SK-N-SH (cell line): ENCODE measurements around the gene KIF20B.

ENCODE experiments used
- EZH2phosphoT487 ChIP-seq: fragments of 200-600 bp; sonication (generic); IDR thresholded peaks from 2 replicates; pipeline ENCODE4 v1.6.1; 2017; ENCODE audit warnings: low read depth, mixed run types, mild to moderate bottlenecking, antibody characterized with exemption, moderate library complexity, borderline replicate concordance
- GABPA ChIP-seq: IDR thresholded peaks from 2 replicates; pipeline ENCODE4 v1.4.0; 2012; ENCODE audit warnings: low read depth, mild to moderate bottlenecking
- GATA2 ChIP-seq: sonication (generic); formaldehyde crosslinking; IDR thresholded peaks from 2 replicates; pipeline ENCODE4 v1.5.0; 2020; ENCODE audit warnings: mild to moderate bottlenecking, missing genetic modification reagents
- MXI1 ChIP-seq: IDR thresholded peaks from 2 replicates; pipeline ENCODE4 v1.6.1; 2012; ENCODE audit warnings: mild to moderate bottlenecking, low read depth, low read length, improper control_type of control experiment
- POLR2AphosphoS5 ChIP-seq: IDR thresholded peaks from 2 replicates; pipeline ENCODE4 v1.6.1; 2012; ENCODE audit warnings: low read depth, low read length
- RCOR1 ChIP-seq: fragments of 150-350 bp; IDR thresholded peaks from 2 replicates; pipeline ENCODE4 v1.6.1; 2017; ENCODE audit warnings: antibody characterized with exemption, low read length
- SIN3A ChIP-seq: IDR thresholded peaks from 2 replicates; pipeline ENCODE4 v1.6.1; 2012; ENCODE audit warnings: low read depth, mild to moderate bottlenecking, low read length, moderate library complexity, borderline replicate concordance
- TF ChIP-seq, protein P1 (sequence below): IDR thresholded peaks from 2 replicates; pipeline ENCODE4 v1.4.0; 2012; ENCODE audit warnings: low read depth, borderline replicate concordance
- TF ChIP-seq, protein P2 (sequence below): IDR thresholded peaks from 2 replicates; pipeline ENCODE4; 2012
- TF ChIP-seq, protein P3 (sequence below): fragments of 200-600 bp; sonication (generic); IDR thresholded peaks from 2 replicates; pipeline ENCODE4 v1.6.1; 2017; ENCODE audit warnings: antibody characterized with exemption, mild to moderate bottlenecking, moderate library complexity

DNA sequence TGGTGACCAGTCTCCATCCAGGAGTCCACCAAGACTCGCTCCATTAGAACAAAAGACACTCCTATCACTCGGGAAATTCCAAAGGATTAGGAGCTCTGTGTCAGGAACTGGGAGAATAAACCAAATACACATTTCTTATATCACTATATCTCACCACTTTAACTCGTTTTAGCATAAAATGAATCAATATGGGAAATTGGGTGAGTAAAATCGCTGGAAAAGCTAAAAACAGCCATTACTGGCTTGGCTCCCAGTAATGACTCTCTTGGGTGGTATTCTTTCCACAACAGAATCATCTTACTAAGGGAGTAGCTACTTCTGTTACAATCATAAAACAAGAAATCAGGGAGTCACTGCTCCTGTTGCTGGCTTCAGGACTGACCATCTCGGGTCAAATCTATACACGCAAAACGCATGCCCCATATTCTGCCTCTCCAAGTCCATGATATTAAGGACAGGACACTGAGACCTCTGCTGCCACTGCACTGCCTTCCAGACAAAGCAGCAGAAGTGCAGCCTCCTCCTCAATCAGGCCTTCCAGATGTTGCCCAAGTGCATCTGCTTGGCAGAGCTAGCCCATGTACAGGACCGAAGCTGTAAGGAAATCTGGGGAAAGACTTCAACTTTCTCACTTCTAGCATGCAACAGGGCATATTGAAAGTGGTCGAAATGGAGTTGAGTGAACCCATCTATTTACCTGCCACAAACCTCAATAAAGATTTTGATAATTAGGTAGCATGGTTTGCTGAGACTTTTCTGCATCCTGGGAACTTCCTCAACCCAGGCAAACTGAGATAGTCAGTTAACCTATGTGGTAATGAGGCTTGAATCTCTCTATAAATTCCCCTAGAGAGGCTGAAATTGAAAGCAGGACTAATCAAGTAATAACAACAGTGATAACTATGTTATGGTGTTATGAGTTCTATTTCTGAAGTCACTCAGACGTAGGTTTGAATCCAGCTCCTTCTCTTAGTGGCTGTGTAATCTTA is 42.0 kb upstream of the KIF20B start:
- TF ChIP-seq, protein P1, sequence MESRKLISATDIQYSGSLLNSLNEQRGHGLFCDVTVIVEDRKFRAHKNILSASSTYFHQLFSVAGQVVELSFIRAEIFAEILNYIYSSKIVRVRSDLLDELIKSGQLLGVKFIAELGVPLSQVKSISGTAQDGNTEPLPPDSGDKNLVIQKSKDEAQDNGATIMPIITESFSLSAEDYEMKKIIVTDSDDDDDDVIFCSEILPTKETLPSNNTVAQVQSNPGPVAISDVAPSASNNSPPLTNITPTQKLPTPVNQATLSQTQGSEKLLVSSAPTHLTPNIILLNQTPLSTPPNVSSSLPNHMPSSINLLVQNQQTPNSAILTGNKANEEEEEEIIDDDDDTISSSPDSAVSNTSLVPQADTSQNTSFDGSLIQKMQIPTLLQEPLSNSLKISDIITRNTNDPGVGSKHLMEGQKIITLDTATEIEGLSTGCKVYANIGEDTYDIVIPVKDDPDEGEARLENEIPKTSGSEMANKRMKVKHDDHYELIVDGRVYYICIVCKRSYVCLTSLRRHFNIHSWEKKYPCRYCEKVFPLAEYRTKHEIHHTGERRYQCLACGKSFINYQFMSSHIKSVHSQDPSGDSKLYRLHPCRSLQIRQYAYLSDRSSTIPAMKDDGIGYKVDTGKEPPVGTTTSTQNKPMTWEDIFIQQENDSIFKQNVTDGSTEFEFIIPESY = no peak
- TF ChIP-seq, protein P2, sequence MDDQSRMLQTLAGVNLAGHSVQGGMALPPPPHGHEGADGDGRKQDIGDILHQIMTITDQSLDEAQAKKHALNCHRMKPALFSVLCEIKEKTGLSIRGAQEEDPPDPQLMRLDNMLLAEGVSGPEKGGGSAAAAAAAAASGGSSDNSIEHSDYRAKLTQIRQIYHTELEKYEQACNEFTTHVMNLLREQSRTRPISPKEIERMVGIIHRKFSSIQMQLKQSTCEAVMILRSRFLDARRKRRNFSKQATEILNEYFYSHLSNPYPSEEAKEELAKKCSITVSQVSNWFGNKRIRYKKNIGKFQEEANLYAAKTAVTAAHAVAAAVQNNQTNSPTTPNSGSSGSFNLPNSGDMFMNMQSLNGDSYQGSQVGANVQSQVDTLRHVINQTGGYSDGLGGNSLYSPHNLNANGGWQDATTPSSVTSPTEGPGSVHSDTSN = no peak; the same call in 1 of the 2 replicates
- no peak for TF ChIP-seq RCOR1
- TF ChIP-seq GABPA = no peak
- TF ChIP-seq MXI1 = no peak
- TF ChIP-seq, protein P3, sequence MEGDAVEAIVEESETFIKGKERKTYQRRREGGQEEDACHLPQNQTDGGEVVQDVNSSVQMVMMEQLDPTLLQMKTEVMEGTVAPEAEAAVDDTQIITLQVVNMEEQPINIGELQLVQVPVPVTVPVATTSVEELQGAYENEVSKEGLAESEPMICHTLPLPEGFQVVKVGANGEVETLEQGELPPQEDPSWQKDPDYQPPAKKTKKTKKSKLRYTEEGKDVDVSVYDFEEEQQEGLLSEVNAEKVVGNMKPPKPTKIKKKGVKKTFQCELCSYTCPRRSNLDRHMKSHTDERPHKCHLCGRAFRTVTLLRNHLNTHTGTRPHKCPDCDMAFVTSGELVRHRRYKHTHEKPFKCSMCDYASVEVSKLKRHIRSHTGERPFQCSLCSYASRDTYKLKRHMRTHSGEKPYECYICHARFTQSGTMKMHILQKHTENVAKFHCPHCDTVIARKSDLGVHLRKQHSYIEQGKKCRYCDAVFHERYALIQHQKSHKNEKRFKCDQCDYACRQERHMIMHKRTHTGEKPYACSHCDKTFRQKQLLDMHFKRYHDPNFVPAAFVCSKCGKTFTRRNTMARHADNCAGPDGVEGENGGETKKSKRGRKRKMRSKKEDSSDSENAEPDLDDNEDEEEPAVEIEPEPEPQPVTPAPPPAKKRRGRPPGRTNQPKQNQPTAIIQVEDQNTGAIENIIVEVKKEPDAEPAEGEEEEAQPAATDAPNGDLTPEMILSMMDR = no peak
- no peak for TF ChIP-seq SIN3A
- 0 out of 2 replicates have a peak, but pooled peaks have one; percentile 15 for TF ChIP-seq POLR2AphosphoS5
- TF ChIP-seq EZH2phosphoT487 = no peak
- TF ChIP-seq GATA2 (CRISPR knock-in tag) = no peak
